Right lobe of liver (tissue), 6 donors: ENCODE results near the gene KCNK17. TPM values are rescaled to one million over a fixed set of nuclear protein-coding genes. Genes with fewer than 3 reads are reported as not detected.
A peak's percentile ranks its signal among the peaks of the same experiment; 100 is the strongest.

ENCODE experiments used
- ATAC-seq, 4 donors: fragments of 200-7000 bp; cut with Tn5 transposase; one replicate each; pipeline ENCODE4 v1.9.1; 2020; ENCODE audit warnings: mild to moderate bottlenecking in 4 of 4, moderate library complexity in 4 of 4
- DNase-seq, 3 donors: peaks; one replicate each; pipeline ENCODE4 v3.0.0-alpha.2; 2020
- H3K27ac ChIP-seq, 3 donors: fragments of 200-600 bp; one replicate each; pipeline ENCODE4 v1.8.0; 2022
- H3K27me3 ChIP-seq, 2 donors: fragments of 200-600 bp; one replicate each; pipeline ENCODE4 v1.8.0; 2022
- H3K36me3 ChIP-seq, 4 donors: fragments of 200-600 bp; sonication (generic) in 1 of 4; one replicate each; pipeline versions ENCODE4 v1.5.1 to v1.8.0; 2017 to 2022; ENCODE audit warnings: control low read depth in 1 of 4
- H3K4me1 ChIP-seq, 4 donors: fragments of 200-600 bp; sonication (generic) in 1 of 4; one replicate each; pipeline versions ENCODE4 v1.5.1 to v1.8.0; 2017 to 2022; ENCODE audit warnings: control low read depth in 1 of 4
- H3K4me3 ChIP-seq, 3 donors: fragments of 200-600 bp; one replicate each; pipeline ENCODE4 v1.8.0; 2022
- H3K9me3 ChIP-seq, 4 donors: fragments of 200-600 bp; sonication (generic) in 1 of 4; one replicate each; pipeline versions ENCODE4 v1.5.1 to v1.8.0; 2017 to 2022; ENCODE audit warnings: control low read depth in 1 of 4
- POLR2A ChIP-seq: fragments of 450-650 bp; IDR thresholded peaks from one replicate; pipeline ENCODE4 v1.6.1; 2017; ENCODE audit warnings: antibody characterized with exemption, mild to moderate bottlenecking
- WGBS: methylation state at CpG from one replicate; pipeline ENCODE4 v1.1.6; 2018; ENCODE audit warnings: low coverage, low lambda C conversion rate; ENCODE audit not compliant: insufficient coverage; ENCODE audit errors: missing lambda C conversion rate; 5-methylcytosine and 5-hydroxymethylcytosine counted together
- intact Hi-C, 2 donors: fragments of 100-400 bp; cut with DNase I; formaldehyde crosslinking; loops; one replicate each; pipeline versions ENCODE4 v1.11.2 to v1.14.1; 2022
- total RNA-seq, 6 experiments: library from RNA; depleted of rRNA in 2 of 6; stranded (reverse); fragments of >200 nt in 2 of 6; fragmentation: NEBNext Ultra II Directional in 3 of 6; extraction: Animal tissue kit (Norgen Biotek cat#: 25700) in 3 of 6; gene quantifications; one replicate each; pipeline versions ENCODE4 v1.1.0 to v1.2.4, GENCODE V29; 2016 to 2023
- TF ChIP-seq, protein P1 (sequence below), 4 donors: fragments of 200-600 bp in 3 of 4; fragments of 450-650 bp in 1 of 4; IDR thresholded peaks; one replicate each; pipeline versions ENCODE4 v1.5.1 to v1.8.0; 2016 to 2022; ENCODE audit warnings: antibody characterized with exemption in 4 of 4, mild to moderate bottlenecking in 2 of 4
- donor health status: DM: no; HTN: yes; CAD: no.
- donor health status: DM: no; HTN: no; CAD: no.
- donor health status: DM: no; HTN: no; CAD: no.
- donor health status: DM: no; HTN: yes; CAD: no.
- donor health status: DM: no; HTN: yes; CAD: no.

KCNK17 gene
- total RNA-seq, 6 experiments from 2014 or later = 0.31 to 0.77 (median 0.39) TPM; not detected in 1

DNA sequence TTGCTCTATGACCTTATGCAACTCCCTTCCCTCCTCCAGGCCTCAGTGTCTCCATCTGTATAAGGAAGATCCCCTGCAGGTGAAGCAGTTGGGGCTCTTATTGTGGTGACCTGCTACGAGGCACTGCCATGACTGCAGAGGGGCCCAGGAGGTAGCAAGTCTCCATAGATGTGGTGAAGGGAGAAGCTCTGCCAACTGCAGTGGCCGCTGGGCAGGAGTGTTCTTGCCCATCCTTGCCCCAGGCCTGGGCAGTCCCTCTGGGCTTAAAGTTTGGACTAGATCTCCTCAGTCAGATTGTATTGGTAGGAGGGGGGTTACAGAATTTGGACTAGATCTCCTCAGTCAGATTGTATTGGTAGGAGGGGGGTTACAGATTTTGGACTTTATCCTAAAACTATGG lies 12.2 kb downstream of the KCNK17 start:
- no peaks in the 10 kb centered on the region for H3K36me3 ChIP-seq
- no peak overlapping the region for H3K4me3 ChIP-seq
- intact Hi-C loops = loop anchor here in 1 of 2 donors (2.0 to 10.0 kb wide), 3 partner anchors 67 to 327 kb away; no protein-coding TSS in a partner anchor
- no peaks in the 10 kb centered on the region for H3K27me3 ChIP-seq
- TF ChIP-seq POLR2A = no peak
- TF ChIP-seq, protein P1, sequence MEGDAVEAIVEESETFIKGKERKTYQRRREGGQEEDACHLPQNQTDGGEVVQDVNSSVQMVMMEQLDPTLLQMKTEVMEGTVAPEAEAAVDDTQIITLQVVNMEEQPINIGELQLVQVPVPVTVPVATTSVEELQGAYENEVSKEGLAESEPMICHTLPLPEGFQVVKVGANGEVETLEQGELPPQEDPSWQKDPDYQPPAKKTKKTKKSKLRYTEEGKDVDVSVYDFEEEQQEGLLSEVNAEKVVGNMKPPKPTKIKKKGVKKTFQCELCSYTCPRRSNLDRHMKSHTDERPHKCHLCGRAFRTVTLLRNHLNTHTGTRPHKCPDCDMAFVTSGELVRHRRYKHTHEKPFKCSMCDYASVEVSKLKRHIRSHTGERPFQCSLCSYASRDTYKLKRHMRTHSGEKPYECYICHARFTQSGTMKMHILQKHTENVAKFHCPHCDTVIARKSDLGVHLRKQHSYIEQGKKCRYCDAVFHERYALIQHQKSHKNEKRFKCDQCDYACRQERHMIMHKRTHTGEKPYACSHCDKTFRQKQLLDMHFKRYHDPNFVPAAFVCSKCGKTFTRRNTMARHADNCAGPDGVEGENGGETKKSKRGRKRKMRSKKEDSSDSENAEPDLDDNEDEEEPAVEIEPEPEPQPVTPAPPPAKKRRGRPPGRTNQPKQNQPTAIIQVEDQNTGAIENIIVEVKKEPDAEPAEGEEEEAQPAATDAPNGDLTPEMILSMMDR (IDR thresholded peaks at IDR 0.05) = no peak
- no peak overlapping the region for H3K27ac ChIP-seq
- 88% methylated on average over 1 of the region's 2 CpGs for WGBS
- no peaks in the 10 kb centered on the region for H3K9me3 ChIP-seq
- H3K4me1 ChIP-seq = peaks cover 0 to 24% (median 14%) of the 10 kb centered on the region in 4 donors
- ATAC-seq (no peak), DNase-seq (no peak)

DNA sequence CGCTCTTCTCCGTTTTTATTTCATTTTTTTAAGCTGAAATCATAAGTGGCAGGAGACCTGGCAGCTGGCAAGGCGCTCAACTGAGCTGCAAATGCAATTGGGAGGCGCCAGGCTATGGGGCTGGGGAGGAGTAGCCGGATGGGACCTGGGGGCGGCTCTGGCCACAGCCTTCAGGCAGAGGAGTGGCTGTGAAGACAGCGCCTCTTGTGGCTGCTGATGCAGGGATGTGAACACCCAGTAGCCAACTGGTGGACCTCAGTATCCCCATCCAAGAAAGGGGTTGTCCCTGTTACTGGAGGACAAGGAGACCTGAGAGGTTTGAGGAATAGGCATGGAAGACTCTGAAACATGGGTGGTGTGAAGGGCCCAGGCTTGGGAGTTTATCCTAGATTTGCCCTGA lies 12.6 kb downstream of the KCNK17 start:
- no peak for TF ChIP-seq POLR2A
- TF ChIP-seq, protein P1 (IDR thresholded peaks at IDR 0.05) = no peak

GRCh38 chr6:39300739-39301138 lies 13.5 kb downstream of the KCNK17 start:
- no peaks in the 10 kb centered on the region for H3K9me3 ChIP-seq
- no peak overlapping the region for H3K27ac ChIP-seq
- peaks cover 0 to 34% (median 21%) of the 10 kb centered on the region in 4 donors for H3K4me1 ChIP-seq
- no peak overlapping the region for H3K4me3 ChIP-seq
- WGBS = 79% methylated on average over 6 of the region's 6 CpGs
- TF ChIP-seq, protein P1 (IDR thresholded peaks at IDR 0.05) = no peak
- no peak for TF ChIP-seq POLR2A
- no peaks in the 10 kb centered on the region for H3K27me3 ChIP-seq
- DNase-seq = no peak
- intact Hi-C loops = loop anchor here in 1 of 2 donors (10.0 kb wide), 2 partner anchors 66 to 326 kb away; no protein-coding TSS in a partner anchor
- no peak for ATAC-seq
- H3K36me3 ChIP-seq = no peaks in the 10 kb centered on the region

More for the DNA sequence above, 12.6 kb downstream of the KCNK17 start:
- WGBS = 78% methylated on average over 5 of the region's 7 CpGs
- intact Hi-C loops = loop anchor here in 1 of 2 donors (2.0 to 10.0 kb wide), 3 partner anchors 67 to 327 kb away; no protein-coding TSS in a partner anchor
- ATAC-seq (no peak), DNase-seq (no peak)
- no peaks in the 10 kb centered on the region for H3K36me3 ChIP-seq
- no peaks in the 10 kb centered on the region for H3K9me3 ChIP-seq
- peaks cover 0 to 28% (median 16%) of the 10 kb centered on the region in 4 donors for H3K4me1 ChIP-seq
- no peak overlapping the region for H3K27ac ChIP-seq
- no peak overlapping the region for H3K4me3 ChIP-seq
- H3K27me3 ChIP-seq = no peaks in the 10 kb centered on the region

- Histone ChIP-seq H3K27ac (peak overlapping the region in 2 of 3 donors; percentile 24 to 80), H3K4me1 (peaks cover 0 to 41% (median 19%) of the 10 kb centered on the region in 4 donors), H3K36me3 (no peaks in the 10 kb centered on the region), H3K9me3 (no peaks in the 10 kb centered on the region), H3K4me3 (no peak overlapping the region), H3K27me3 (no peaks in the 10 kb centered on the region)
- WGBS = 53% methylated on average over 5 of the region's 10 CpGs
- peak; percentile 80 to 96 (median 94) for DNase-seq
- TF ChIP-seq, protein P1 (IDR thresholded peaks at IDR 0.05) = no peak
- TF ChIP-seq POLR2A = no peak
- intact Hi-C loops = no loop called here
- peak; percentile 82 to 93 (median 83) for ATAC-seq
Measured at GRCh38 chr6:39298061-39298460, 16.2 kb downstream of the KCNK17 start.
